ENCODE measurements around the gene C19orf53. TPM values are rescaled to one million over a fixed set of nuclear protein-coding genes. Genes with fewer than 3 reads are reported as not detected.
A peak's percentile ranks its signal among the peaks of the same experiment; 100 is the strongest.

C19orf53 gene
- total and polyA plus RNA-seq, 2 of the 13 experiments (the other 11 are each of a cell fraction or from before 2014, with no cell fraction given): 129 to 130 TPM

DNA sequence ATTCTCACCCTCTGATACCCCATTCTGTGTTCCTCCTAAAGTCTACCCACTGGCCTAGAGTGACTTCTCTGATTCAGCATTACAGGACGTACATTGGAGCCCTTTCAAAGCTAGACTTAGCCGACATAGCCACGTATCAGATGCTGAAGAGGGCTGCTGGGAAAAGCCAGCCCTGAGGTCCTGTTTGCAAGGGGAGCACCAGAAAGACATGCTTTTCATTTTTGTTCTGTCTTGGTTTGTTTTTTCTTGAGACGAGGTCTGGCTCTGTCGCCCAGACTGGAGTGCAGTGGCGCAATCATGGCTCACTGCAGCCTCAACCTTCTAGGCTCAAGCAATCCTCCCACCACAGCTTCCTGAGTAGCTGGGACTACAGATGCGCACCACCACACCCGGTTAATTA is 14.7 kb downstream of the C19orf53 start (continued):
- TF ChIP-seq, protein P1, sequence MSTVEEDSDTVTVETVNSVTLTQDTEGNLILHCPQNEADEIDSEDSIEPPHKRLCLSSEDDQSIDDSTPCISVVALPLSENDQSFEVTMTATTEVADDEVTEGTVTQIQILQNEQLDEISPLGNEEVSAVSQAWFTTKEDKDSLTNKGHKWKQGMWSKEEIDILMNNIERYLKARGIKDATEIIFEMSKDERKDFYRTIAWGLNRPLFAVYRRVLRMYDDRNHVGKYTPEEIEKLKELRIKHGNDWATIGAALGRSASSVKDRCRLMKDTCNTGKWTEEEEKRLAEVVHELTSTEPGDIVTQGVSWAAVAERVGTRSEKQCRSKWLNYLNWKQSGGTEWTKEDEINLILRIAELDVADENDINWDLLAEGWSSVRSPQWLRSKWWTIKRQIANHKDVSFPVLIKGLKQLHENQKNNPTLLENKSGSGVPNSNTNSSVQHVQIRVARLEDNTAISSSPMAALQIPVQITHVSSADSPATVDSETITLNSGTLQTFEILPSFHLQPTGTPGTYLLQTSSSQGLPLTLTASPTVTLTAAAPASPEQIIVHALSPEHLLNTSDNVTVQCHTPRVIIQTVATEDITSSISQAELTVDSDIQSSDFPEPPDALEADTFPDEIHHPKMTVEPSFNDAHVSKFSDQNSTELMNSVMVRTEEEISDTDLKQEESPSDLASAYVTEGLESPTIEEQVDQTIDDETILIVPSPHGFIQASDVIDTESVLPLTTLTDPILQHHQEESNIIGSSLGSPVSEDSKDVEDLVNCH (CRISPR knock-in tag; IDR thresholded peaks at IDR 0.05): no peak
- TF ChIP-seq ZNF468 (CRISPR knock-in tag; IDR thresholded peaks at IDR 0.05): no peak
- no peak for TF ChIP-seq NFYC (CRISPR knock-in tag; IDR thresholded peaks at IDR 0.05)
- TF ChIP-seq MEIS2 (CRISPR knock-in tag; IDR thresholded peaks at IDR 0.05): no peak
- no peak for TF ChIP-seq ZNF350 (CRISPR knock-in tag; IDR thresholded peaks at IDR 0.05; ENCODE audit: borderline replicate concordance, low read depth)

DNA sequence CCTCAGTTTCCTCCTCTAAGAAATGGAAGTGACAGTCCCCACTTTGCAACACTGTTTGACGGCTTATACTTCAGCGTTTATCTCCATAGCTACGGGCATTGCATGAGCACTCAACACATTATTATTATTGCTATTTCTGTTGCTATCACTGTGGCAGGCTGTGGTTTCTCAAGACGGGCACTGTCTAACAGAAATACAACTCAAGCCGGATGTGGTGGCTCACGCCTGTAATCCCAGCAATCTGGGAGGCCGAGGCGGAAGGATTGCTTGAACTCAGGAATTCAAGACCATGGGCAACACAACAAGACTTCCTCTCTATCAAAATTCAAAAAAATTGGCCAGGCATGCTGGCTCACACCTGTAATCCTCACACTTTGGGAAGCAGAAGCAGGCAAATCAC is 16.1 kb downstream of the C19orf53 start:
- no peak for DNase-seq (ENCODE audit: low spot score)
- Histone ChIP-seq H3K27me3 (ENCODE audit: control insufficient read depth in 1 of 2, insufficient read depth in 2 of 2, low read length in 2 of 2) (no peaks in the 10 kb centered on the region), H3K79me2 (ENCODE audit: insufficient read depth, low read length) (no peaks in the 10 kb centered on the region), H3K4me1 (ENCODE audit: insufficient read depth, low read length) (peaks cover 24% of the 10 kb centered on the region), H2AFZ (ENCODE audit: low read length) (no peak overlapping the region), H3K9me3 (ENCODE audit: low read length) (no peaks in the 10 kb centered on the region), H3K27ac (ENCODE audit: extremely low read length, insufficient read depth, low read length) (no peak overlapping the region), H3K36me3 (replicated peaks in 1 of 2; ENCODE audit: control insufficient read depth in 1 of 2, insufficient read depth in 2 of 2, low read length in 2 of 2) (no peaks in the 10 kb centered on the region), H4K20me1 (ENCODE audit: insufficient read depth, low read length) (no peaks in the 10 kb centered on the region), H3K9ac (ENCODE audit: insufficient read depth, low read depth, low read length) (no peak overlapping the region), H3K4me2 (ENCODE audit: low read depth, low read length) (no peak overlapping the region), H3K4me3 (replicated peaks in 1 of 3; ENCODE audit: insufficient read depth in 1 of 3, low read depth in 2 of 3, low read length in 3 of 3) (no peak overlapping the region)
- ATAC-seq: no peak
- ChIA-PET CTCF (ENCODE audit: low intra/inter-chr PET ratio, low total read pairs) (no interaction called here), POLR2A (no interaction called here)
- BruUV-seq (replicated peaks): no TSS peak
- in situ Hi-C loops (cut with HindIII; ENCODE audit: extremely low pct_ligation_motif_present, low pct_unique_long_range_greater_than_20kb): no loop called here
- TF ChIP-seq ZNF460 (CRISPR knock-in tag; IDR thresholded peaks at IDR 0.05; ENCODE audit: borderline replicate concordance) (0 out of 2 replicates have a peak, but pooled peaks have one; percentile 30), ZNF777 (CRISPR knock-in tag; IDR thresholded peaks at IDR 0.05) (no peak), CBX5 (CRISPR knock-in tag; IDR thresholded peaks at IDR 0.05; ENCODE audit: borderline replicate concordance) (no peak)
- 41% methylated on average over 8 of the region's 8 CpGs for WGBS (ENCODE audit: low lambda C conversion rate)
- intact Hi-C loops (cut with micrococcal nuclease; ENCODE audit: unreplicated experiment): no loop called here
- no peak for FAIRE-seq

Measured in HepG2 (cell line).